Measurements from ENCODE around the gene RAF1. TPM values are rescaled to one million over a fixed set of nuclear protein-coding genes. Genes with fewer than 3 reads are reported as not detected.

Gene RAF1
- polyA plus RNA-seq, 2 of the 4 experiments (the other 2 are of a cell fraction), result 56.2 to 94.6 TPM

DNA sequence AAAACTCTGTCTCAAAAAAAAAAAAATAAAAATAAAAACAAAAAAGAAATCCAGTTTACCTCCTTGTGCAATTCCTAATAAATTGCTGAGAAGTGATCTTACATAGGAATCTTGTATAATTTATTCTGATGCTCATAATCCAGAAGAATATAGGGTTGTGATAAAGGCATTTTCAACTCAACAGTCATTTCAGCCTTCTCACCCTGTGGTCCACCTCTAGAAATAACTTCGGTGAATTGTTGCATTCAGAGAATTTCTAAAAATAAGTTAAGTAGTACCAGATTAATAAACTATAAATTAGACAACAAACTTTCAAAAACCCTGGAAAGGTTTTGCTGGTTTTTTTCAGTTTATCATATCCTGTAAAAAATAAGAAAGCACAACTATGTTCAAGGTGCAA, 20.2 kb downstream of the RAF1 start:
- 27% methylated on average over 1 of the region's 1 CpG for WGBS (ENCODE audit: missing lambda C conversion rate)
- Histone ChIP-seq H3K9me3 (no peaks in the 10 kb centered on the region), H3K4me1 (peaks cover 36% of the 10 kb centered on the region; the same call in 2 of the 3 replicates), H3K4me3 (no peak overlapping the region), H3K27ac (no peak overlapping the region), H3K4me2 (no peak overlapping the region)
- CTCF ChIA-PET, result interaction anchor here (1.4 kb wide), 1 partner anchor 27 kb away, joined by 5 read pairs; no protein-coding TSS in a partner anchor
- no peak for ATAC-seq
- POLR2A ChIA-PET, result no interaction called here
- no peak for TF ChIP-seq BHLHE40 (IDR thresholded peaks at IDR 0.05; ENCODE audit: low read depth, low read length)
- TF ChIP-seq ZC3H11A (IDR thresholded peaks at IDR 0.05), result no peak
- TF ChIP-seq HOXA7 (CRISPR knock-in tag; IDR thresholded peaks at IDR 0.05), result no peak
- TF ChIP-seq ATOH8 (CRISPR knock-in tag; IDR thresholded peaks at IDR 0.05; ENCODE audit: low read depth), result no peak
- TF ChIP-seq TP53 (CRISPR knock-in tag; IDR thresholded peaks at IDR 0.05), result no peak
- TF ChIP-seq, protein P1, sequence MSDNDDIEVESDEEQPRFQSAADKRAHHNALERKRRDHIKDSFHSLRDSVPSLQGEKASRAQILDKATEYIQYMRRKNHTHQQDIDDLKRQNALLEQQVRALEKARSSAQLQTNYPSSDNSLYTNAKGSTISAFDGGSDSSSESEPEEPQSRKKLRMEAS (IDR thresholded peaks at IDR 0.05), result no peak
- TF ChIP-seq CBX8 (IDR thresholded peaks at IDR 0.05), result no peak
- TF ChIP-seq KDM5A (IDR thresholded peaks at IDR 0.05), result no peak
- no peak for TF ChIP-seq CBX2 (IDR thresholded peaks at IDR 0.05; ENCODE audit: borderline replicate concordance, low read depth)
- no peak for TF ChIP-seq POLR2A (IDR thresholded peaks at IDR 0.05; ENCODE audit: low read length)
- TF ChIP-seq MYC (IDR thresholded peaks at IDR 0.05; ENCODE audit: borderline replicate concordance, low read length), result no peak
- TF ChIP-seq, protein P2, sequence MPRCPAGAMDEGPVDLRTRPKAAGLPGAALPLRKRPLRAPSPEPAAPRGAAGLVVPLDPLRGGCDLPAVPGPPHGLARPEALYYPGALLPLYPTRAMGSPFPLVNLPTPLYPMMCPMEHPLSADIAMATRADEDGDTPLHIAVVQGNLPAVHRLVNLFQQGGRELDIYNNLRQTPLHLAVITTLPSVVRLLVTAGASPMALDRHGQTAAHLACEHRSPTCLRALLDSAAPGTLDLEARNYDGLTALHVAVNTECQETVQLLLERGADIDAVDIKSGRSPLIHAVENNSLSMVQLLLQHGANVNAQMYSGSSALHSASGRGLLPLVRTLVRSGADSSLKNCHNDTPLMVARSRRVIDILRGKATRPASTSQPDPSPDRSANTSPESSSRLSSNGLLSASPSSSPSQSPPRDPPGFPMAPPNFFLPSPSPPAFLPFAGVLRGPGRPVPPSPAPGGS (IDR thresholded peaks at IDR 0.05), result no peak
- no peak for TF ChIP-seq HMGXB4 (CRISPR knock-in tag; IDR thresholded peaks at IDR 0.05; ENCODE audit: borderline replicate concordance)
- no peak for TF ChIP-seq NR3C1 (IDR thresholded peaks at IDR 0.05)
- no peak for TF ChIP-seq ZNF302 (CRISPR knock-in tag; IDR thresholded peaks at IDR 0.05)
- no peak for TF ChIP-seq MAFK (IDR thresholded peaks at IDR 0.05; ENCODE audit: partially characterized antibody)
- TF ChIP-seq E2F6 (IDR thresholded peaks at IDR 0.05; ENCODE audit: borderline replicate concordance, low read depth), result no peak
- TF ChIP-seq SREBF2 (IDR thresholded peaks at IDR 0.05), result no peak
- no peak for TF ChIP-seq JUNB (IDR thresholded peaks at IDR 0.05)
- FAIRE-seq, result no peak
- DNase-seq (ENCODE audit: low read depth in 1 of 2, low spot score in 1 of 2), result no peak

- no peak for DNase-seq (ENCODE audit: low read depth in 1 of 2, low spot score in 1 of 2)
- TF ChIP-seq GATA3 (IDR thresholded peaks at IDR 0.05; ENCODE audit: borderline replicate concordance) (no peak), FOSL2 (IDR thresholded peaks at IDR 0.05) (no peak), FOSL2 (CRISPR knock-in tag; IDR thresholded peaks at IDR 0.05) (no peak)
- TF ChIP-seq, protein P3, sequence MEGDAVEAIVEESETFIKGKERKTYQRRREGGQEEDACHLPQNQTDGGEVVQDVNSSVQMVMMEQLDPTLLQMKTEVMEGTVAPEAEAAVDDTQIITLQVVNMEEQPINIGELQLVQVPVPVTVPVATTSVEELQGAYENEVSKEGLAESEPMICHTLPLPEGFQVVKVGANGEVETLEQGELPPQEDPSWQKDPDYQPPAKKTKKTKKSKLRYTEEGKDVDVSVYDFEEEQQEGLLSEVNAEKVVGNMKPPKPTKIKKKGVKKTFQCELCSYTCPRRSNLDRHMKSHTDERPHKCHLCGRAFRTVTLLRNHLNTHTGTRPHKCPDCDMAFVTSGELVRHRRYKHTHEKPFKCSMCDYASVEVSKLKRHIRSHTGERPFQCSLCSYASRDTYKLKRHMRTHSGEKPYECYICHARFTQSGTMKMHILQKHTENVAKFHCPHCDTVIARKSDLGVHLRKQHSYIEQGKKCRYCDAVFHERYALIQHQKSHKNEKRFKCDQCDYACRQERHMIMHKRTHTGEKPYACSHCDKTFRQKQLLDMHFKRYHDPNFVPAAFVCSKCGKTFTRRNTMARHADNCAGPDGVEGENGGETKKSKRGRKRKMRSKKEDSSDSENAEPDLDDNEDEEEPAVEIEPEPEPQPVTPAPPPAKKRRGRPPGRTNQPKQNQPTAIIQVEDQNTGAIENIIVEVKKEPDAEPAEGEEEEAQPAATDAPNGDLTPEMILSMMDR (IDR thresholded peaks at IDR 0.05), result no peak
- Histone ChIP-seq H3K4me2 (no peak overlapping the region), H3K4me3 (no peak overlapping the region), H3K4me1 (peaks cover 35% of the 10 kb centered on the region; the same call in 2 of the 3 replicates), H3K27ac (no peak overlapping the region; a peak in 1 of 6 replicates), H3K9me3 (no peaks in the 10 kb centered on the region)
- no peak for ATAC-seq
- POLR2A ChIA-PET, result interaction anchor here (0.6 kb wide), 1 partner anchor 72 kb away, joined by 3 read pairs; no protein-coding TSS in a partner anchor
- CTCF ChIA-PET, result no interaction called here
- FAIRE-seq, result no peak
Observed at GRCh38 chr3:12643010-12643380, 20.9 kb downstream of the RAF1 start.

All from A549 (cell line).